Right lobe of liver (tissue), 6 donors: Measurements from ENCODE around the gene GLO1. TPM values are rescaled to one million over a fixed set of nuclear protein-coding genes. Genes with fewer than 3 reads are reported as not detected.

Source experiments
- ATAC-seq, 4 donors: fragments of 200-7000 bp; cut with Tn5 transposase; one replicate each; pipeline ENCODE4 v1.9.1; 2020; ENCODE audit warnings: mild to moderate bottlenecking in 4 of 4, moderate library complexity in 4 of 4
- DNase-seq, 3 donors: peaks; one replicate each; pipeline ENCODE4 v3.0.0-alpha.2; 2020
- H3K27ac ChIP-seq, 3 donors: fragments of 200-600 bp; one replicate each; pipeline ENCODE4 v1.8.0; 2022
- H3K27me3 ChIP-seq, 2 donors: fragments of 200-600 bp; one replicate each; pipeline ENCODE4 v1.8.0; 2022
- H3K36me3 ChIP-seq, 4 donors: fragments of 200-600 bp; sonication (generic) in 1 of 4; one replicate each; pipeline versions ENCODE4 v1.5.1 to v1.8.0; 2017 to 2022; ENCODE audit warnings: control low read depth in 1 of 4
- H3K4me1 ChIP-seq, 4 donors: fragments of 200-600 bp; sonication (generic) in 1 of 4; one replicate each; pipeline versions ENCODE4 v1.5.1 to v1.8.0; 2017 to 2022; ENCODE audit warnings: control low read depth in 1 of 4
- H3K4me3 ChIP-seq, 3 donors: fragments of 200-600 bp; one replicate each; pipeline ENCODE4 v1.8.0; 2022
- H3K9me3 ChIP-seq, 4 donors: fragments of 200-600 bp; sonication (generic) in 1 of 4; one replicate each; pipeline versions ENCODE4 v1.5.1 to v1.8.0; 2017 to 2022; ENCODE audit warnings: control low read depth in 1 of 4
- POLR2A ChIP-seq: fragments of 450-650 bp; IDR thresholded peaks from one replicate; pipeline ENCODE4 v1.6.1; 2017; ENCODE audit warnings: antibody characterized with exemption, mild to moderate bottlenecking
- WGBS: methylation state at CpG from one replicate; pipeline ENCODE4 v1.1.6; 2018; ENCODE audit warnings: low coverage, low lambda C conversion rate; ENCODE audit not compliant: insufficient coverage; ENCODE audit errors: missing lambda C conversion rate; 5-methylcytosine and 5-hydroxymethylcytosine counted together
- intact Hi-C, 2 donors: fragments of 100-400 bp; cut with DNase I; formaldehyde crosslinking; loops; one replicate each; pipeline versions ENCODE4 v1.11.2 to v1.14.1; 2022
- total RNA-seq, 6 experiments: library from RNA; depleted of rRNA in 2 of 6; stranded (reverse); fragments of >200 nt in 2 of 6; fragmentation: NEBNext Ultra II Directional in 3 of 6; extraction: Animal tissue kit (Norgen Biotek cat#: 25700) in 3 of 6; gene quantifications; one replicate each; pipeline versions ENCODE4 v1.1.0 to v1.2.4, GENCODE V29; 2016 to 2023
- TF ChIP-seq, protein P1 (sequence below), 4 donors: fragments of 200-600 bp in 3 of 4; fragments of 450-650 bp in 1 of 4; IDR thresholded peaks; one replicate each; pipeline versions ENCODE4 v1.5.1 to v1.8.0; 2016 to 2022; ENCODE audit warnings: antibody characterized with exemption in 4 of 4, mild to moderate bottlenecking in 2 of 4
- donor health status: DM: no; HTN: yes; CAD: no.
- donor health status: DM: no; HTN: no; CAD: no.
- donor health status: DM: no; HTN: no; CAD: no.
- donor health status: DM: no; HTN: yes; CAD: no.
- donor health status: DM: no; HTN: yes; CAD: no.

GLO1 gene
- total RNA-seq, 6 experiments from 2014 or later, result 41.7 to 68.9 (median 57.8) TPM

DNA sequence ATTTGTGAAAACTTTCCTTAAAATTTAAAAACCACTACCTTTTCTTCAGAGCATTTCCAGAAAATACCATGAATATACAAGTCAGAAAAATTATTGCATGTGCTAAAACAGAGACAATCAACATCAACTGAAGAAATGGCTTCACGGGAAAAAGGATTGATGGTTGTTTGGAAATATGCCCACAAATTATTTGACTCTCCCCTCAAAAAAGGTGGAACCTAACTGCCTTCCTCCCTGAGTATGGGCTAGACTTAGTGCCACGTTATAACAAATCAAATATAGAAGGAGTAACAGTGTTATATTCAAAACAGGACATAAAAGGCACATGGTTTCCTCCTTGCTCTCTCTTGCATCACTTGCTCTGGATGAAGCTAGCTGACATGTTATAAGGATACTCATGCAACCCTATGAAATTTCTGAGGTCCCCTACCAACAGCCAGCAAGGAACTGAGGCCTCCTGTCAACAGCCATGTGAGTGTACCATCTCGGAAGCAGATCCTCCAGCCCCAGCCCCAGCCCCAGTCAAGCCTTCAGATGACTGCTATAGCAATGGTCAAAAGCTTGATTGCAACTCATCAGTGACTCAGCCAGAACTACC is 71.7 kb downstream of the GLO1 start:
- WGBS, result 87% methylated on average over 2 of the region's 3 CpGs
- H3K4me3 ChIP-seq, result no peak overlapping the region
- H3K9me3 ChIP-seq, result no peaks in the 10 kb centered on the region
- DNase-seq (no peak), ATAC-seq (no peak)
- TF ChIP-seq POLR2A, result no peak
- TF ChIP-seq, protein P1, sequence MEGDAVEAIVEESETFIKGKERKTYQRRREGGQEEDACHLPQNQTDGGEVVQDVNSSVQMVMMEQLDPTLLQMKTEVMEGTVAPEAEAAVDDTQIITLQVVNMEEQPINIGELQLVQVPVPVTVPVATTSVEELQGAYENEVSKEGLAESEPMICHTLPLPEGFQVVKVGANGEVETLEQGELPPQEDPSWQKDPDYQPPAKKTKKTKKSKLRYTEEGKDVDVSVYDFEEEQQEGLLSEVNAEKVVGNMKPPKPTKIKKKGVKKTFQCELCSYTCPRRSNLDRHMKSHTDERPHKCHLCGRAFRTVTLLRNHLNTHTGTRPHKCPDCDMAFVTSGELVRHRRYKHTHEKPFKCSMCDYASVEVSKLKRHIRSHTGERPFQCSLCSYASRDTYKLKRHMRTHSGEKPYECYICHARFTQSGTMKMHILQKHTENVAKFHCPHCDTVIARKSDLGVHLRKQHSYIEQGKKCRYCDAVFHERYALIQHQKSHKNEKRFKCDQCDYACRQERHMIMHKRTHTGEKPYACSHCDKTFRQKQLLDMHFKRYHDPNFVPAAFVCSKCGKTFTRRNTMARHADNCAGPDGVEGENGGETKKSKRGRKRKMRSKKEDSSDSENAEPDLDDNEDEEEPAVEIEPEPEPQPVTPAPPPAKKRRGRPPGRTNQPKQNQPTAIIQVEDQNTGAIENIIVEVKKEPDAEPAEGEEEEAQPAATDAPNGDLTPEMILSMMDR (IDR thresholded peaks at IDR 0.05), result no peak
- no peaks in the 10 kb centered on the region for H3K27me3 ChIP-seq
- intact Hi-C loops, result no loop called here
- no peak overlapping the region for H3K27ac ChIP-seq
- no peaks in the 10 kb centered on the region for H3K36me3 ChIP-seq
- H3K4me1 ChIP-seq, result peaks cover 0 to 6% (median 0%) of the 10 kb centered on the region in 4 donors

Other genes starting within 250 kb of the GLO1 start
- 1 to 10 TPM; 4.5 to 7.5 (median 5.7) TPM for gene BTBD9, start 63.2 kb downstream of the GLO1 start, total RNA-seq
- under 1 TPM in 1 of 6 experiments, not detected in 5; 0.02 TPM for gene DNAH8, start 12.2 kb upstream of the GLO1 start, total RNA-seq